Islet of Langerhans (tissue), 1 donor: ENCODE data around the gene TMEM8B.

Source experiments
- FAIRE-seq: peaks from one replicate; lab custom pipeline; 2011; peaks lifted over from hg19 to GRCh38; lab: Jason Lieb, UNC

Gene TMEM8B

DNA sequence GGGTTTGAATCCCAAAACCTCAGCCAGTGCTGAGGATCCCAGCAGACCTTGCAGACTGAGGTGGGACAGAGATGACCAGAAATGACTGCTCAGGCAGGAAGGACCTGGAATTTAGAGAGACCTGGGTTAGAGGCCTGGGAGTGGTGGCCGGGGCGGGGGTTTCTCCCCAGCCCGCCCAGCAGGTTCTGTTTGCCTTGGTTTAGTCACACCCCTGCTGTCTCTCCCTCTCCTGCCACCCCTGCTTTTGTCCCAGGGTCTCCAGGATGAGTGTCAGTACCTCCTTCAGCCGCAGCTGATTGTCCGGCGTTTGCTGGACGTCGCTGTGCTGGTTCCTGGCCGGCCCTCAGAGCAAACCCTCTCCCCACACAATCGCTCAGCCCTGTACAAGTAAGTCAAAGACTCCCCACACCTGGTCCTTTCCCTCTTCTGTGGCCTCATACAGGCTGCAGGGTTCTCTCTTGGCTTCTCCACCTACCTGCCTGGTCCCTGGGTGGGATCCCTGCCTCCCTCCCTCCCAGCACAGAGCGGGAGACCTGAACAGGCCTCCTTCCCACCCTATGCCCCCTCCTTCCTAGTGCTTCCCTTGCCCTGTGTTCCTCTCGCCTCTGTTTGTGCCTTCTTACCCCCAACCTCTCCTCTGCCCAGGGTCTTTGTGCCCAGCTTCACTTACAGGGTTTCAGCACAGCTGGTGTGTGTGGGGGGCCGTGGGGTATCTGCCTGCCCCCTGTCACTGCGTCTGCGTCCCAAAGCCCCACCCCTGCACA lies 12.0 kb downstream of the TMEM8B start:
- FAIRE-seq: no peak

DNA sequence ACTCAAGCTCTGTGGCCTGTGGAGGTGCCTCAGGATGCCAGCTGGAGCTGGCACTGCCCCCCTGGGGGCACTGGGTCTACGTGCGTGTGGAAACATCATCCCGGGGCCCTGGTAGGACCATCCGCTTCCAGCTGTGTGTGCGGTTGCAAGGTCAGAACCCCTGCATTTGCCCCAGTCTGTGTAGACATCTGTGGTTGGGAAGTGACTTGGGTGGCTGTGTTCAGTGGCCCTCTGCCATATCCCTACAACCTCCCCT lies 12.5 kb downstream of the TMEM8B start:
- FAIRE-seq: no peak

GRCh38 chr9:35842020-35842745 lies 13.2 kb downstream of the TMEM8B start:
- no peak for FAIRE-seq

- no peak for FAIRE-seq
These were observed 13.8 kb downstream of the TMEM8B start for GRCh38 chr9:35842795-35843194.

DNA sequence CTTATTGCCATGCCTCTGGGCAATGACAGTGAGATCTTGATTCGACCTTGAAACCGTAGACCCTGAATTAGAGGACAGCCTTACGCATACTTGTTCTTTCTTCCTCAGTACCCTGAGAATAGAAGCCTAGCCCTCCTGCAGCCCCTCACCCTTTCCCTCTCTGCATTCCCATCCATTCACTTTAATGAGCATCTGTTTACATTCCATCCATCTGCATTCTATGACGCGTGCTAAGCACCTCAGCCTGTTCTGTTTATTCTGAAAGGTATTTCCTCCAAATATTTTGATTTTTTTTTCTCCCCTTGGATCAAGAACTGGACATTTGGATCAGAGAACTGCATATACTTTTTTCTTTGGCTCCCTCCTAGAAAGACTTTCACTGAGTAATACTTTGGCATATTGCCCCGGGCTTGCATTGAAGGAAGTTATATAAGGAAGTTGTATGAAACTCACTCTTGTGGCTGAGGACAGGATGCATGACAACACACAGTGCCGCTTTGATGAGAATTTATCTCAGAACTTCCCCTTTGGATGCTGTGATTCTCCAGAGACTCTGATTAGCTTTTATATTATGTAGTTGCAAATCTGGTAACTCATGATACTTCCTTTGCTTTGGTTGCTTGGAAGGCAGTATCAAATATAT lies 15.7 kb downstream of the TMEM8B start:
- FAIRE-seq: no peak

GRCh38 chr9:35845824-35846771 lies 17.1 kb downstream of the TMEM8B start:
- FAIRE-seq: no peak

DNA sequence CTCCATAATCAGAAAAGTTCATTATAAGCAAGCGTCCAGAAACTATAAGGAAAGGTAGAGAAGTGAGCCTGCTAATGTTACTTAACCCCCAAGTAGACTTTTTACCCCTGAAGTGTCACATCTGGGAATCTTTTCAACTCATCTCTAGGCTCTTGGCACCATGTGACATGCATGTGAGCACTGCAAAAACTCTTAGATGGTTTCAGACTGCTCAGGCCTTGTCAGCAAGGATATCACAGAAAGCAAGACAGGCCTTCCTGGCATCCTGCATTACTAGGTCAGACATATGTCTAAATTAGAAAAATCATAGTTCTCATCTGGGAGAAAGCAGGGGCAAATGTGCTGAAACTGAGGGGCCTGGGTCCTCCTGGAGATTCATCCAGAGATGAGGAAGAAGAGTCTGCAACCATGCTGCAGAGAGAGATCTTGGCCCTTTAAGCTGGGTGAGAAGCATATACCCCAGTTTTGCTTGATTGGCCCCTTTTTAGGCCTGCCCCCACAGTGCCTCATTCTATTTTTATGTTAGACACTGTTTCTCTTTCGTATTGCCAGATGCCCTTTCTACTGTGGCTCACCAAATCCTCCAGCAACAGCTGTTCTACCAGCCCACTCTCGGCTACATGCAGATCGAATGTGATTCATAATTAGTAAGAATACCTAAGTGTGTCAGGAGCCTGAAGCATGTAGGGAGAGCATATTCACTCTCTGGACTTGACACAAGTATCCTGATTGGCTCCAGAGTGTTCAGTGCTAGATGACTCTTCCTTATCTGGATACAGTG lies 19.0 kb downstream of the TMEM8B start:
- FAIRE-seq: no peak

DNA sequence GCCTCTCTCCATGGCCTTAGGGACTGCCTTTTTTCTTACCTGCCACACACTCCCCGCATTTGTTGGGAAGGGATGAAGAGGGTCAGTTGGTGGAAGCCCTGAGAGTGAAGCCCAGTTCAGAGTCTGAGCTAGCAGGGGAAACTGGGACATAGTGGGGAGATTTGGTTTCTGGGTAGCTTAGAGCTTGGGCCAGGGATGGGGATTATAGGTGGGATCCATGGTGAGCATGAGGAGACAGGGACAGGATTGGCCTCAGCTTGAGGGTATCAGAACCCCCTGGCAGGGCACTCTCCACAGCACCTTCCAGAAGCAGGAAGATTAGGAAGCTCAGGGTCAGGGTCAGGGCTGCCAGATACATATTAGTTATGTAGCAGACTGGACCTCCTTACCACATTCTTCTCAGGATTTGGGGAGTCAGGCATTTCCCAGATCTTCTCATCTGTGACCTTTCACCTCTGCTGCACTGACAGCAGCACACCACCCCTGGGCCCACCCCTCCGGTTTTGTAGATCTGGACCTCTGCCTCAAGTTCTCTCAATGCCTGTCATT lies 23.3 kb downstream of the TMEM8B start:
- FAIRE-seq: no peak

- FAIRE-seq: no peak
These were observed 24.1 kb downstream of the TMEM8B start for GRCh38 chr9:35852876-35853865.

DNA sequence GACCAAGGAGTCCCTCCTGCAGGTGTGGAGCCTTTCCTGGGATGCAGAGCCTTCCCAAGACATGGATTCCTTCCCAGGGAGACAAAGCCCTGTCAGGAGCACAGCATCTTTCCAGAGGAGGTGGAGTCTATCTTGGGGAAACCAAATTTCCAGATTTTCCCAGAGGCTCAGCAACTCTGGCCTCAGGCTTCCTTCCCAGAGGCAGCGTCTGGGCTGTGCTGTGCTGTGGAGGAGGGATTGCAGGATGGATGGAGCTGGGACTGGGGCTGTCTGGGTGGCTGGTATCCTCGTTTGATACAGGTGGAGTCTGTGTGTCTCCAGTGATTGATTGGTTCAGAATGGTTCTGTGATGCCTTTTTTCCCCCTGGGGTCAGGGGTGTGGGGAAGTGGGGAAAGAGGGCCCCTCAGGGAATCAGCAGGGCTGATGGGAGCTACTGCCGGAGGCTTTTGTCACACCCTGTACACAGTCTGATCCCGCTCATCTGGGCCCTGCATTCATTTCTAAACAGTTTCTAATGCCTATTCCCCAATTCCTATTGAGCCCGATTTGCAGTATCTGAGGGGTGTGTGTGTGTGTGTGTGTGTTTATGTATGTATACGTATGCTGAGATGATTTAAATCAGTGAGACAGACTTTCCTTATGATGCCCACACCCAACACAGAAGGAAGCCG lies 25.2 kb downstream of the TMEM8B start:
- no peak for FAIRE-seq

DNA sequence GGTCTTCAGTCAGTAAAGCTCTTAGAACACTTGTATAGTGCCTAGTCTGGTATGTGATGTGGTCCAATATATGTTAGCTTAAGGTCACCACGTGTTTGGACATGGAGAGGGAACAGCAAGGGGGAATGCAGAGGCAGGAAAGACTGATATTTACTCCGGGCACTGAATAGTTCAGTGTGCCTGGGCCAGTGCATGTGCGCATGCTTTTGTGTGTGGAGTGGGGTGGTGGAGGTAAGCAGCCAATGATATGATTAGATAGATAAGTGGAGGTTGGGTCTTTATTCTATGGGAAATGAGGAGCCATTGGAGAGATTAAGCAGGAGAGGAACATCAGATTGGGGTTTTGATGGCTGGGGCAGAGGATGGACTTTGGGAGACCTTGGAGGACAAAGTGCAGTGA lies 27.2 kb downstream of the TMEM8B start:
- FAIRE-seq: no peak

- no peak for FAIRE-seq
These were observed 27.9 kb downstream of the TMEM8B start for GRCh38 chr9:35856882-35857281.

- FAIRE-seq: no peak
These were observed 29.4 kb downstream of the TMEM8B start for GRCh38 chr9:35858458-35858857.

- FAIRE-seq: no peak
These were observed 30.4 kb downstream of the TMEM8B start for GRCh38 chr9:35859310-35859989.

DNA sequence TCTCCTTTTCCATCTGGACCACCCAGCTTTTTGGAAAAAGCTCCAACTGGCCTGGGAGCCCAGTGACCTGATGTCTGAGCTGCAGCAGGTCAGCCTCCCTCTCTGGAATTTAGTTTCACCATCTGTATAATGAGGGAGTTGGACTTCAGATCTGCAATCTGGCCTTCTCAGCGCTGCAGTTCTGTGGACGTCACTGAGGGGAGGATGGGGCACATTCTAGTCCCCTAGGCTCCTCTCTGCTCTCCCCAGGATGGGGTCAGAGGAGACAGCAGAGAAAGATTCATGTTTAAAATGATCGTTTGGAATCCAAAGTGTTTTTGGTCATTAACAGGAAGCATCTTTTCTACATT lies 30.9 kb downstream of the TMEM8B start:
- FAIRE-seq: no peak

DNA sequence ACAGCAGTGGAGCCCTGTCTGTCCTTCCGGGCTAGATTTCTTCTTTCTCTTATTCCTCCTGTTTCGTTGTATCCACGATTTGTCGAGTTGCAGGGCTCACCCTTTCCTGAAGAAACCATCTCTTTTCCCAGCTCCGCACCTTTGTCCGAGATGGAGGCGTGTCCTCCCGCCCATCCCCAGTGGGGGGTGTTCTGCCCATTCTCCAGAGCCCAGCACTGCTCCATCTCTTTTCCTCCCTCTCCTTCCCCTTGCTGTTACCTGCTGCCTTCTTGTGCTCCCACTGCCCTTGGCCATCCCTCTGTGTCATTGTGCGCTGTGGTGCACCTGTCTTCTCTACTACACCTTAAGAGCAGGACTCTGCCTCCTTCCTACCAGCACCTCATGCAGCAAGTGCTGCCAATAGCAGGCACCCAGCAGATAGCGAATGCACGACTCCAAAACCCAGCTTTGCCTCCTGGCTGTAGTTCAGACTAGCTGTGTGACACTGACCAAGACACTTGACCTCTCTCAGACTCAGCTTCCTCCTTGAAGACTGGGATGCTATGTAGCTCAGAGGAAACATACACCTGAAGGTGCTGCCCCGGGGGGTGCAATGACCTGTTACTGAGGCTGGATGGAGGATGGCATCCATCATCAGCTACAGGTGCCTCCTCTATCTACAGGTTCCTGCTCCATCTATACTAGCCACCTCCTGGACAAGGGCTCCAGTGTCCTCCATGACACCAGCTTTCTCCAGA lies 32.3 kb downstream of the TMEM8B start:
- no peak for FAIRE-seq

DNA sequence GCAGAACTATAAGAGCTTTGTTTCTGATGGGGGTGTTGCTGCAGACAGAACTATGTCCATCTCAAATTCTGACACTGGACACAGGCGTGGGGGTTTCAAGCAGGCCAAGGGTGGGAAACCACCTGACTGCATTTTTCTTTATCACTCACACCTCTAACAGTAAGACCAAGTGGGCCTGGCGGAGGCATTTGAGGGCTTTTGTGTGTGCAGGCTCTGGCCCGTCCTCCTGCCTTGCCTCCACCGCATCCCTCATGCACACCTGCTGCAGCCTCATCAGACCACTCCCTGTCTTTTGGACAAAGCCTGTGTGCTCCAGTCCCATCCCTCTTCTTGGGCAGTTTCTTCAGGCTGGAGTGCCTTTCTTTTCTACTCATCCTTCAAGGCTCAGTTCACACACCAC lies 33.3 kb downstream of the TMEM8B start:
- FAIRE-seq: no peak

- no peak for FAIRE-seq
These were observed 34.6 kb downstream of the TMEM8B start for GRCh38 chr9:35863583-35863982.
